Activated CD4-positive, alpha-beta T cell treated with anti-CD3 and anti-CD28 coated beads, Interleukin-2, Interleukin-6, amounts not matched to agents 100 ng/mL and 50 ng/mL, durations not matched to agents 16 hours and 8 hours (primary cell): ENCODE measurements around the gene ITGB1.

Experiments used
- DNase-seq: peaks from one replicate; pipeline ENCODE4 v3.0.0-alpha.2; 2020

ITGB1 gene

GRCh38 chr10:32954080-32954479, 4.0 kb downstream of the ITGB1 start:
- no peak for DNase-seq

GRCh38 chr10:32953277-32953927, 4.6 kb downstream of the ITGB1 start:
- no peak for DNase-seq

GRCh38 chr10:32952541-32953276, 5.3 kb downstream of the ITGB1 start:
- no peak for DNase-seq

DNA sequence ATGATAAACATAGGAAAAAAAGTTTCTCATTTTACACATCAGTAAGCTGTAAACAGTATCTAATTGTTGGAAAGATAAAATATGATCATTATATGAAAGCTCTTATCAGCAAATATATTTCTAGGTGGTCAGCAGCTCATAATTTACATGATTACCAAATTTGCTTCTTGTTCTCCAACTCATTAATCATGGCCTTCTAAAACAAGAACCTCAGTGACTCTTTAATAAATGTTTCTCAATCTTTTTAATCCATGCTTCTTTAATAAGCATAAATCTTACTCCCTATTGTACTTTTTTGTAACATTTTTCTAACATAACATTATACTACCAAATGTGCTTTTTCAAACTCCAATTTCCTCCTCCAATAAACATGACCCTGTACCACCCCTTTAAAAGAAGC, 5.9 kb downstream of the ITGB1 start:
- no peak for DNase-seq

- no peak for DNase-seq
These were observed 6.9 kb downstream of the ITGB1 start for GRCh38 chr10:32951111-32951510.

DNA sequence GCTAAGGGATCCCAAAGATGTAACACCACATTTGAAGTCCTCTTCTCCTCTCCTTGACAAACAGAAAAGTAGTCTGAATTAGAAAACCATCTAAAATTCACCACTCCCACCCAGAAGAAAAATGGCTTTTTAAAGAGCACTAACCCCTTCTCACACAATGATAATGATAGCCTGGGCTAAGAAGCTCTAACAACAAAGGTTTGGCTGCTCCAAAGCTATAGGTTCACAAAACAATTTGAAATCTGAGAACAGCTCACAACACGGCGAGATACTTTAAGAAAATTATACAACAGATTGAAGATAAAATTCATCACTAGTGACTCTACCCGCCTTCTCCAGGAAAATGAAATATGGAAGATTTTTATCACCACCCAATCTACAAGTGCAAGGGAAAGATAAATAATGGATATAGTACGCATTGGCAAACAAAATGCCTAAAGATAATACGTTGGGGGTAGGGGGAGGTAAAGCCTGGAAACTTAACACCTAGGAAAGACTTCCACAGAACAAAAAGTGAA, 7.4 kb downstream of the ITGB1 start:
- DNase-seq = no peak

DNA sequence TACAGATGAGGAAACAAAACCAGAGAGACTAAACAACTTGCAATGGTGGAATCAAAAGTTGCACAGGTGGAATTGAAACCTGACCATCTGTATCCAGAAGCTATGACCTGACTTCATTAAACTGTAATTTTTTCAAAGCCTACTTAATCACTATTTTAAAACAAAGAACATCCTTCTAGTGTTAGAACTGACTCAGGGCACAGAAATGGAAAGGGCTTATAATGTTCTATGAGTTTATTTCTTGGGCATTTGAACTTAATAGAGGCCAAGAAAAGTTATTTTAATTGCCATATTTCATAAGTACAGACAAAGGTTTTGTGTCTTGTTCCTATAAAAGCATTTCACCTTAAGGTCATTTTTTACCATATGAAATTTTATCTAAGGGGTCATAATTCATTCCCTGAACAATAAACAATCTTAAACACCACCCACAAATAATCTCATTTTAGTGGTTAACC, 8.8 kb downstream of the ITGB1 start:
- no peak for DNase-seq

- no peak for DNase-seq
These were observed 9.6 kb downstream of the ITGB1 start for GRCh38 chr10:32948451-32948850.

DNA sequence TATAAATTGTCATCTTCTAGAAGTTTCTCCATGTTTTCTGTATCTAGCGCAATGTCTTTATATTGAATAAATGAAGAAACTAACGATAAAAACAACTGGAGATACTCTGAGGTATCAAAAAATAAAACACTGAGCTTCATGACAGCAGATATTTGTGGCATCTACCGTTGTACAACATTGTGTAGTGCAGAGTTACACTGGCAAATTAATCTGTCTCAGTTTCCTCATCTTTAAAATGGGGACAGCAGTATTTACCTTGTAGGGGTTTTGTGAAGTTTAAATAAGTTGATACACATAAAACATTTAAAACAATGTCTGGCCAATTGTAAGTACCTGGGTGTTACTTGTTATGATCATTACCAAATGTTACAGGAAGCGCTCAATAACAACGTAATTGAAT, 10.4 kb downstream of the ITGB1 start:
- DNase-seq = no peak

DNA sequence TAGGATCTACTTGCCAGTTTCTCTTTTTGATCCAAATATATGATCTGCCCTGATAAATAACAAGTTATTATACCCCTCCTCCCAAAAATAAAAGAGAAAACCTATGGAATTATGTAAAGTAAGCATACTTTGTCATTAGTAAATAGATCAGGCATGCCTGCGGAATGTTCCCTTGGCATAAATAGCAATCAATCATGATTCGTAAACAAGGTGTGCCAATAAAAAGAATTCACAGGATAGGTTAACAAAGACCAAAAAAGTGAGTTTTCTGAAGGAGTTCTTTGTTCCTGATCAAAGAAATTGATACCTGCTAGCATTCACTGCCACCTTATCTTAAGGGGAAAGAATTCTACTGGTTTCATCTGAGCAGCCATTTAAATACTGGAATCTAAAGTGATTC, 11.9 kb downstream of the ITGB1 start:
- DNase-seq = no peak

GRCh38 chr10:32943854-32944661, 14.0 kb downstream of the ITGB1 start:
- no peak for DNase-seq

DNA sequence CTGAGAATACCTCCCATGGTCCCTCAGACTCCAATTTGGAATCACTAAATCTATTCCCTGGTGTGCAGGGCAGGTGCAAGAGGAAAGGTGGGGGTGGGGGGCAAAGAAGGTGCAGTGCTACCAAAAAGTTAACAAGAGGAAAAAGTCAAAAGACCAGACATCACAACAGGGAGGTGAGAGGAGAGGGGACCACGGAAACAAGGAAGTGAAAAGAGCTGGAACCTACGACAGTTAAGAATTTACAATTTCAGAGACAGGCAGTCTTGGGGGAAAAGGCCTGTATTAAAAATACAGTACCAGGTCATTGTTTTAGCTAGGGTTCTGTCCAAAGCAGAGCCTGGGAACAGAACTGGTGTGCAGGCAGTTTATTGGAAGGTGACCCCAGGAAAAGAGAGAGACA, 14.6 kb downstream of the ITGB1 start:
- DNase-seq = no peak

DNA sequence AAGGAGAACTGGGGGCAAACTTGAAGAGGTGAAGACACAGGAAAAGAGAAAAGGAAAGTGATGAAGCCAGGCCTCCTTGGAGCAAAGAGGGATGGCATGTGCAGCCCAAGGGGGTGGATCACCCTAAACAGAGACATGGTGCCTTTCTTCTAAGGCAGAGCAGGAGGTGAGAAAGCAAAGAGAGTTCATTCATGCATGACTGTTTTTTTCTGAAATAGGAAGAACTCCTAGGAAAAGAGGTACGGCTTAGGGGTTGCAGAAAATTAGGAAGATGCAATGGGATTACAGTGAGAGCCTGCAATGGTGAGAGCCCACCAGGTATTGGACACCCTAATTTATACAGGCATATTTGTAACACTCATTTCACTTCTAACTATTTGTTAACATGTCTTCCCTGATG, 15.9 kb downstream of the ITGB1 start:
- DNase-seq = no peak

DNA sequence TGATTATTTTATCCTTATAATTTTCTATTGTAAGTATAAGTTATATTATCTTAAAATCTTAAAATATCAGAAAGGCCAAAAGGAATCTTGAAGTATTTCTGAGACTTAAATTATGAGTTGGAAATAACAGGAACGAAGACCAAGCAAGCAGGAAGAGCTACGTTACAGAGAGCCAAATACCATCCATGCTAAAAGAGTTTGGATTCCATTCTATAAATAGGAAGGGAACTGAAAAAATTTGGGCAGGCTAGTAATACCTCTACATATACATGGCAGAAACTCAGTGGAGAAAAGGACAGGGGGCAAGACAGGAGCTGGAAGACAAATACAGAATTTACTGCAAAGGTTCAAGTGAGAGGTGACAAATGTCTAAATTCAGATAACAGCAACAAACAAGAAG, 16.7 kb downstream of the ITGB1 start:
- DNase-seq = no peak

DNA sequence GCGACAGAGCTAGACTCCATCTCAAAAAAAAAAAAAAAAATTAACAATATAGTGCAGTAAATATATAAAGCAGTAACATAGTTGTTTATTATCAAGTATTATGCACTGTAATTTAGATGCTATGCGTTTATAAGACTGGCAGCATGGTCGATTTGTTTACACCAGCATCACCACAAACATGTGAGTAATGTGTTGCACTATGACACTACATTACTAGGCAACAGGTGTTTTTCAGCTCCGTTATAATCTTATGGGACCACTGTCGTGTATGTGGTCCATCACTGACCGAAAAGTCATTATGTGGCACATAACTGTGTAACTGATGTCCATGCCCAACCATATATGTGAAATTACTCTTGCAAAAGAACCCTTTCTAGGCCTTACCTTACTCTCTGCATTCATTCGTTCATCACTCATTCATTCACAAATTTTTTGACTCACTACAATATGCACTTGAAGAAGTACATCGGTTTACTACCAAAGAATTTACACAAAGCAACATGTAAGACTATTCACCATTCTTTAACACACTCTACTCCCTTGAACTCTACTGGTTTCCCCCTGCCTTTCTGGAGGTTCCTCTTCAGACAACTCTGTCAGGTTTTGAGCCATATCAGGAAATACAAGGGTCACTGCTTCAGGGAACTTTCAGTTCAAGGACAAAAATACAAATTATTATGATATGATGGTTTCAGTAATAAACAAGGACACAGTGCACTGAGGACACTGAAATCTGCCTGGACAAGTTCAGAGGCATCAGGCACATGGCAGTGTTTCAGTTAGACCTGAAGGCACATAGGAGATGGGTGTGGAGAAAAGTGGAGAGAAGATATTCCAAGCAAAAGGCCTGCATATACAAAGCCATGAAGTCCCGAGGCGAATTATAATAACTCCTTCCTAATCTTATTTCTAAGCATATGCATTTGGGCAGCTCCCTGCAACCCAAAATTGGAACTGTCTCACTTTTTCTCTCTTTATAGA, 17.4 kb downstream of the ITGB1 start:
- no peak for DNase-seq

GRCh38 chr10:32939296-32940111, 18.5 kb downstream of the ITGB1 start:
- no peak for DNase-seq

- DNase-seq = no peak
These were observed 19.4 kb downstream of the ITGB1 start for GRCh38 chr10:32938554-32939061.

DNA sequence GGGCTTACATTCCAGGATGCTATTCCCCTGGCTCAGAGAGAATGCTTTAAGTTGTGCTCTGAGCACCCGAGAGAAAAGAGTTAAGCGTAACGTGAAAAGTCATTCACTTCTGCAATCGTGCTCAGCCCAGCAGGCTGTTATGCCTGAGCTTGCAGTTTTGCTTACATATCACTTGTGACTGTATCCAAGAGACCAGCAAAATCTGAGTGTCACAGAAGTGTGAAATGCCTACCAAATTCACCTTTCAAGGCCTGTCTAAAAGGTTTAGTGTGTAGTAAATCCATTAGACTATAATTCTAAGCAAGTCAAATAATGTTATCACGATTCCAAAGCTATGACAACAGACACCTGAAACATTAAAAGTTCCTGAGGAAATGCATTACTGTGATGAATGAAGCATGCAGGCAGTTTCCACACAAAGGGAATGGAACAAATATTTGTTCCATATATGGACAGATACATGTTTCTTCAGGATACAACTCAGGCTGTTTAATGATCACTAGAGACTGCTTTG, 20.1 kb downstream of the ITGB1 start:
- no peak for DNase-seq

- no peak for DNase-seq
These were observed 25.8 kb downstream of the ITGB1 start for GRCh38 chr10:32932225-32932729.

GRCh38 chr10:32931593-32931992, 26.4 kb downstream of the ITGB1 start:
- no peak for DNase-seq

DNA sequence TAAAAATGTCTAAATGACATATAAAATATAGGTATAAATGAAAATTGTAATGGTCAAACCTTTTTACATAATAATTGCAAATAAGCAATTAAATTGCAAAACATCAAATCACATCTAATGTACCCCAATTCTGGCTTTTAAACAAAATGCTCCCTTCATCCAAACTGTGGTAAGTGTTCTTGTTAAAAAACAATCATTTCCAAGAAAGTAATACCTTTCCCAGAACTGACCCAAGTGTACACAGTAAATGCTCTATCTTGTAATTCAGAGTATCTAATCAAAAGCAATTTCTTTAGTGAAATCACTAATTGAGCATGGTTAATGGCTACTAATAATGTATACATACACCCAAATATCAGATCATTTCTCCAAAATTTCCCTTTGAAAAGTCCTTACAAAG, 28.0 kb downstream of the ITGB1 start:
- no peak for DNase-seq
